ENCODE measurements around the gene SLC5A9.

Gene SLC5A9

DNA sequence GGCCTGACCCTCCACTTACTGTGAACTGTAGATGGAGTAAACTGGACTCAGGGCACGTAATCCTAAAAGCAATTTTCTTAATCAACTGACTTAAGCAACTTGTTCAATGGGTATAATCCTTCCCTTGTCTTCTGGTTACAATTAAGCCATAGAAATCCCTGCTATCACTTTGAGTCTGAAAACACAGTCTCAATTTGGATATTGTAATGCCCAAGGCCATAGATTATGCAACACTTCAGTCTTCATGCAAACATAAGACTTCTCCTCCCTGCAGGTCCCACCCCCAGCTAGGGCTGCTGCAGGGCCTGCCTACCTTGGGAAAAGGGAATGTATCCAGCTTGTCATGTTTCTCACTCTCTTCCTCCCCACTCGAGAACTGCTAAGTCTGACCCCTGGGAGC, 6.2 kb upstream of the SLC5A9 start:
- Mint-ChIP-seq H3K36me3 (ENCODE audit: insufficient read depth) (no peaks in the 10 kb centered on the region), H3K27me3 (peaks cover 31% of the 10 kb centered on the region), H3K4me3 (no peak overlapping the region), H3K27ac (ENCODE audit: low read depth) (no peak overlapping the region), H3K9me3 (no peaks in the 10 kb centered on the region), H3K4me1 (no peaks in the 10 kb centered on the region)
- ATAC-seq (replicated peaks; ENCODE audit: extremely low read depth, poor library complexity, severe bottlenecking) (no peak), DNase-seq (ENCODE audit: low spot score in 2 of 2) (no peak)

DNA sequence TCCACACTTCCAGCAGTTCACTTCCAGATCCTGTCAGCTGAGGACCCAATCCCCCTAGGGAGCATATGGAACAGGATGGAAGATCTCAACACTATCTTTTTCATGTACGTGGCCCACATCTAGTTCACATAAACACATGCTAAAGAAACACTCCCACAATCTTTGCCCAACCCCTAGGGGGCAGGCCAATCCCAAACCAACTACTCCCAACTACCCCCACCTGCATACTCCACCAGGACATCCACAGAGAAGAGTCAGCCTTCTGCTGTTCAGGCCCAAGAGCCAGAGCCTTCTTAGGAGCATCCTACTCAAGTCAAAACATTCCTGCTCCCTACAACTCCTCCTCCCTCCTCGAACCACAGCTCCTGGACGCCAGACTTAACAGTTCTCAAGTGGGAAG, 5.6 kb upstream of the SLC5A9 start:
- H3K9me3 Mint-ChIP-seq = no peaks in the 10 kb centered on the region
- no peak for ATAC-seq (replicated peaks; ENCODE audit: extremely low read depth, poor library complexity, severe bottlenecking)

DNA sequence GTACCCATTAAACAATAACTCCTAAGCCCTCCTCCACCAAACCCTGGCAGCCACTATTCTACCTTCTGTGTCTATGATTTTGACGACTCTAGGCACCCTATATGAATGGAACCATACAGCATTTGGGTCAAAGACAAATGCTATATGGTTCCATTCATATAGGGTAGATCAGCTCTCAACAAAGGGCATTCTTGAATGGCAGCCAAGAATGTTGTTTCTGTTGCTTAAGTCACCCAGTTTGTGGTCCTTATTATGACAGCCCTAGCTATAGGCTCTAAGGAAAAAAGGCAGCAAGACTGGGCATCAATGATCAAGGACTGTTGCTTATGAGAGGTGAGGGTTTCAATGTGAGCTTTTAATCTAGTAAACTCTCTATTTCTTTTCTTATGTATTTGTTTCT, 4.7 kb upstream of the SLC5A9 start:
- no peak for DNase-seq (ENCODE audit: low spot score in 2 of 2)
- Mint-ChIP-seq H3K27ac (ENCODE audit: low read depth) (no peak overlapping the region), H3K36me3 (ENCODE audit: insufficient read depth) (no peaks in the 10 kb centered on the region), H3K27me3 (peaks cover 15% of the 10 kb centered on the region), H3K4me1 (no peaks in the 10 kb centered on the region), H3K9me3 (no peaks in the 10 kb centered on the region), H3K4me3 (no peak overlapping the region)
- no peak for ATAC-seq (replicated peaks; ENCODE audit: extremely low read depth, poor library complexity, severe bottlenecking)

More for the DNA sequence above, 5.6 kb upstream of the SLC5A9 start:
- Mint-ChIP-seq H3K27me3 (peaks cover 24% of the 10 kb centered on the region), H3K4me1 (no peaks in the 10 kb centered on the region), H3K36me3 (ENCODE audit: insufficient read depth) (no peaks in the 10 kb centered on the region), H3K27ac (ENCODE audit: low read depth) (no peak overlapping the region), H3K4me3 (no peak overlapping the region)
- no peak for DNase-seq (ENCODE audit: low spot score in 2 of 2)

DNA sequence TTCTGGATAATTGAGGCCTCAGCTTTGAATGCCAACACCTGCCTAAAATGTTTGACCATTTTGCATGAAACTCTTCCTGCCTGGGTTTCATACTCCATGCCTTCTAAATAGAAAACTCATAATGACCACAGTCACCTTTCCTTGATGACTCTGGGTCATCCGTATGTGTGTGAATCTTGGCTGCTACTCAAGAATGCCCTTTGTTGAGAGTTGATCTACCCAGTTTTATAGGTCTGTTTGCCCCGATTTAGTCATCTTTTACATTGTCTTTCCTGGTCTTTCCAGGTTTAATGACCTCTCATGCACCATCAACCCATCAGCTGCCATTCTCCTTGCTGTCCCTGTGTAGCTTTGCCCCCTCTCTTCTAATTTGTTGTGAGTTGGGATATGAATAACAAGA, 2.7 kb upstream of the SLC5A9 start:
- no peaks in the 10 kb centered on the region for H3K9me3 Mint-ChIP-seq
- H3K4me1 Mint-ChIP-seq = no peaks in the 10 kb centered on the region
- H3K27me3 Mint-ChIP-seq = no peaks in the 10 kb centered on the region
- no peak overlapping the region for H3K4me3 Mint-ChIP-seq
- DNase-seq (ENCODE audit: low spot score in 2 of 2) = no peak
- ATAC-seq (replicated peaks; ENCODE audit: extremely low read depth, poor library complexity, severe bottlenecking) = no peak
- H3K36me3 Mint-ChIP-seq (ENCODE audit: insufficient read depth) = peaks cover 2% of the 10 kb centered on the region
- no peak overlapping the region for H3K27ac Mint-ChIP-seq (ENCODE audit: low read depth)

DNA sequence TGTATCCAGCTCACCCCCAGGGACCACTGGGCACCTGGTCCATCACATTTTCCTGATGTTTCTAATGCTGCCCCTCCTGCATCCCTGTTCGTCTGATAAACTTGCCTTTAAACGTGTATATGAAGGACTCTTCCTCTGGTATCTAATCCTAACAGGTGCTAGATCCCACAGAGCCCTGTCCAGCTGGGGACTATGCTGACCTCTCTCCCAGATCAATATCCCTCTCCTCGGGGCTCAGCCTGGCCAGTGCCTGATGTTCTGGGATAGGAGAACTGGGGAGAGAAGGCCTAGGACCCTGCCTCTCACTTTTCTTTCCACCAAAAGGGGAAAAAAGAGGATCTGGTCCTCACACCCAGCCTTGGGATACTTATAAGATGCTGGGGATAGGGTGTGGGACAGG, 1.4 kb upstream of the SLC5A9 start:
- Mint-ChIP-seq H3K36me3 (ENCODE audit: insufficient read depth) (peaks cover 2% of the 10 kb centered on the region), H3K9me3 (no peaks in the 10 kb centered on the region), H3K27ac (ENCODE audit: low read depth) (no peak overlapping the region), H3K4me1 (peaks cover 6% of the 10 kb centered on the region), H3K27me3 (no peaks in the 10 kb centered on the region), H3K4me3 (no peak overlapping the region)
- DNase-seq (ENCODE audit: low spot score in 2 of 2) (no peak), ATAC-seq (replicated peaks; ENCODE audit: extremely low read depth, poor library complexity, severe bottlenecking) (no peak)

DNA sequence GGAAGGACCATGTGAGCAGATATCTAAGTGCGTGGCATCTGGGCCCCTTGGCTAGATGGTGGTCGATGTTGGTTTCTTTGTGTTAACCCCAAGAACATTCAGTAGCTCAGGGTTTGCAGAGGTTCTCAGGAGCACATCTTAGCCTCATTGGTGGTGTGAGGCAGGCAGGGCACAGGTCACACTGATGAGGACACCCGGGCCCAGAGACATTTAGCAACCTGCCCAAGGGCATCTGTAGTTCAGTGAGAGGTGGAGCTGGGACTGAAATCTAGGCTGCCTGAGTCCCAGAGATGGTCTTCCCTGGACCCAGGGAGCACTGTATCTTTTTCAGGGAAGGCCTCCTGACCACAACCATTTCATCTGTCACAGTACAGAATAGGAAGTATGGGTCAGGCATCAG, 859 bp upstream of the SLC5A9 start:
- no peak overlapping the region for H3K27ac Mint-ChIP-seq (ENCODE audit: low read depth)
- no peak for DNase-seq (ENCODE audit: low spot score in 2 of 2)
- peaks cover 2% of the 10 kb centered on the region for H3K36me3 Mint-ChIP-seq (ENCODE audit: insufficient read depth)
- no peaks in the 10 kb centered on the region for H3K27me3 Mint-ChIP-seq
- no peaks in the 10 kb centered on the region for H3K9me3 Mint-ChIP-seq
- ATAC-seq (replicated peaks; ENCODE audit: extremely low read depth, poor library complexity, severe bottlenecking) = no peak
- H3K4me1 Mint-ChIP-seq = peaks cover 6% of the 10 kb centered on the region
- H3K4me3 Mint-ChIP-seq = no peak overlapping the region

DNA sequence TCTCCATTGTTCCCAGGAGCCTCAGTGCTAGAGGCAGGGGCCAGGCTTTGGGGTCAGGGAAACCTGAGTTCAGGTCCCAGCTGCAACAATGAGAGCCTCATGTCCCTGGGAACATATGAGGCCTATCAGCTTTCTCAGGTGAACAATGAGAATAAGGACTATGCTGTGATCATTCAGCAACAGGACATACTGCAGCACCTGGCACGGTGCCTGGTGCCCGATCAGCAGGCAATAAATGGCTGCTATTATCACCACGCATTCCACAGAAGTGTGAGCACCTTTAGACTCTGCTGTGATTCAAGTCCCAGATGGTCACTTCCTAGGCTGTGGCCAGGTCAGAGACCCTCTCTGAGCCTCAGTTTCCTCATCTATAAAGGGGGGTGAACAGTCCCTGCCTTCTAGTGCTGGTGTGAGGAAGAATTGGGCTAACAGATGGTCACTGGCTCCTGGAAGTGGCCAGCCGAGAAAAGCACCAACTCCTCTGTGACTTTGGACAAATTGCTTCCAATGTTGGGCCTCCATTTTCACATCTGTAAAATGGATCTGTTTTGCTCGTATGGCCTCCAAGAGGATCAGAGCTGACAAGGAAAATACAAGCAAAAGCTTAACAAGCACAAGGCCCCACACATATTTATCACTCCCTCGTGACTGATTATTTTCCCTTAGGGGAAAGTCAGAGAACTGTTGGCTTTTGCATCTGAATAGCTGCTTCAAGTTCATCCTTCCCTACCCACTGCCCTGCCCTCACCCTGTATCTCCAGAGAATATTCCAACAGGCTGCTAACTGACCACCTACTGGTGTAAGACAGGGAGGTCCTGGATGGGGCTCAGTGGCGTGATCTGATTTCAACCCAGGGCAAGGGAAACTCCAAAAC, 1.1 kb downstream of the SLC5A9 start:
- no peaks in the 10 kb centered on the region for H3K27me3 Mint-ChIP-seq
- no peaks in the 10 kb centered on the region for H3K9me3 Mint-ChIP-seq
- H3K36me3 Mint-ChIP-seq (ENCODE audit: insufficient read depth) = peaks cover 2% of the 10 kb centered on the region
- H3K27ac Mint-ChIP-seq (ENCODE audit: low read depth) = no peak overlapping the region
- DNase-seq (ENCODE audit: low spot score in 2 of 2) = no peak
- H3K4me3 Mint-ChIP-seq = no peak overlapping the region
- H3K4me1 Mint-ChIP-seq = peaks cover 6% of the 10 kb centered on the region
- no peak for ATAC-seq (replicated peaks; ENCODE audit: extremely low read depth, poor library complexity, severe bottlenecking)

DNA sequence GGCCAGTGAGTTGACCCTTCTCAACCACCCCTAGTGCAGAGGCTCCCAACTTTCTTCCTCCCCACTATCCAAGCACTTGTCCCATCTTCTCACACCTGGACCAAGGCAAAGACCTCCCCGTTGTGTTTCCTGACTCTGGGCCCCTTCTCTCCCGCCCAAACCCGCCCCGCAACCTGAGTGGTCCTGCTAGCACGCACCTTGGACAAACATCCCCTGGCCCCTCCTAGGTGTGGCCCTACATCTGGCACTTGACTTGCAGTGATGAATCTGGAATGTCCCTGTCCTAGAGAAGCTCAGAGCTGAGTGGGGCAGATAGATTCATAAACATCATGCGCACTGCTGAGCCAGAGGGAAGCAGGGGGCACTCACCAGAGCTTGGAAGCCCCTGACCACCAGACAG, 2.3 kb downstream of the SLC5A9 start:
- no peaks in the 10 kb centered on the region for H3K27me3 Mint-ChIP-seq
- no peak overlapping the region for H3K27ac Mint-ChIP-seq (ENCODE audit: low read depth)
- DNase-seq (ENCODE audit: low spot score in 2 of 2) = no peak
- ATAC-seq (replicated peaks; ENCODE audit: extremely low read depth, poor library complexity, severe bottlenecking) = no peak
- peaks cover 6% of the 10 kb centered on the region for H3K4me1 Mint-ChIP-seq
- no peaks in the 10 kb centered on the region for H3K9me3 Mint-ChIP-seq
- no peak overlapping the region for H3K4me3 Mint-ChIP-seq
- peaks cover 2% of the 10 kb centered on the region for H3K36me3 Mint-ChIP-seq (ENCODE audit: insufficient read depth)

DNA sequence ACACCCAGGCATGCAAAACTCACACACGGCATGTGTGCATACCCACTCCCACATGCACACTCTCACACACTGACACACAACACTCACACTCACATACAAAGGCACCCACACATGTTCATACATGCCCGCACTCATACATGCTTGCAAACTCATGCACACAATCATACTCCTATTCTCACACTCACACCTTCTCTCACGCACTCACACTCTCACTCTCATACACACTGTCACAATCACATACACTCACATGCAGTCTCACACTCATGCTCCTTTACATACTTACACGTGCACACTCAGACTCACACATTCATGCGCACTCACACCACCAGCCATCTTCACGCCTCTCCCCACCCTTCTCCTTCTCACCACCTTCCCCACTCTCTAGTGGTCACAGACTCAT, 3.1 kb downstream of the SLC5A9 start:
- H3K9me3 Mint-ChIP-seq = no peaks in the 10 kb centered on the region
- H3K27ac Mint-ChIP-seq (ENCODE audit: low read depth) = no peak overlapping the region
- DNase-seq (ENCODE audit: low spot score in 2 of 2) (no peak), ATAC-seq (replicated peaks; ENCODE audit: extremely low read depth, poor library complexity, severe bottlenecking) (no peak)
- no peaks in the 10 kb centered on the region for H3K27me3 Mint-ChIP-seq
- H3K36me3 Mint-ChIP-seq (ENCODE audit: insufficient read depth) = peaks cover 2% of the 10 kb centered on the region
- H3K4me3 Mint-ChIP-seq = no peak overlapping the region
- peaks cover 6% of the 10 kb centered on the region for H3K4me1 Mint-ChIP-seq

DNA sequence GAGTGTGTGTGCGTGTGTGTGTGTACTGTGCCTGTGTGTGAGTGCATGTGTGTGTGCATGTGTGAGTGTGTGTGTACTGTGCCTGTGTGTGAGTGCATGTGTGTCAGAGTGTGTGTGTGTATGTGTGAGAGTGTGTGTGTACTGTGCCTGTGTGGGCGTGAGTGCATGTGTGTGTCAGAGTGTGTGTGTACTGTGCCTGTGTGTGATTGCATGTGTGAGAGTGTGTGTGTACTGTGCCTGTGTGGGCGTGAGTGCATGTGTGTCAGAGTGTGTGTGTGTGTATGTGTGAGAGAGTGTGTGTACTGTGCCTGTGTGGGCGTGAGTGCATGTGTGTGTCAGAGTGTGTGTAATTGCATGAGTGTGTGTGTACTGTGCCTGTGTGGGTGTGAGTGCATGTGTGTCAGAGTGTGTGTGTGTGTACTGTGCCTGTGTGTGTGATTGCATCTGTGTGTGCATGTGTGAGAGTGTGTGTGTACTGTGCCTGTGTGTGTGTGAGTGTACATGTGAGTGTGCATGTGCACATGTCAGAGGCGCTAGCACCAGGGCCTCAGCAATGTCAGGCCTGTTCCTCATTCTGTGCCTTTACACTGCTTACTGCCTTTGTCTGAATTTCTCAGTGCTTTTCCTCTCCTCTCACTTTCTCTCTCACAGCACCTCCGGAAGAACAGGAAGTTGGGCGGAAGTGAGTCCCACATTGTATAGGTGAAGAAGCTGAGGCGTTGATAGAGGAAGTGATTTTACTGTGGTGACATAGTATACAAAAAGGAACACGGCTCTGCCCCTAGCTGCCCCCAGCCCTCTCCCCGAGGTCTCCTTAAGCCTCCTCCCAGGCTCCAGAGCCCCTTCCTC, 4.9 kb downstream of the SLC5A9 start:
- ATAC-seq (replicated peaks; ENCODE audit: extremely low read depth, poor library complexity, severe bottlenecking) = peak; percentile 64
- no peak overlapping the region for H3K27ac Mint-ChIP-seq (ENCODE audit: low read depth)
- no peaks in the 10 kb centered on the region for H3K27me3 Mint-ChIP-seq
- no peak overlapping the region for H3K4me3 Mint-ChIP-seq
- H3K4me1 Mint-ChIP-seq = peaks cover 6% of the 10 kb centered on the region
- DNase-seq (ENCODE audit: low spot score in 2 of 2) = no peak
- H3K36me3 Mint-ChIP-seq (ENCODE audit: insufficient read depth) = peaks cover 2% of the 10 kb centered on the region
- H3K9me3 Mint-ChIP-seq = no peaks in the 10 kb centered on the region

DNA sequence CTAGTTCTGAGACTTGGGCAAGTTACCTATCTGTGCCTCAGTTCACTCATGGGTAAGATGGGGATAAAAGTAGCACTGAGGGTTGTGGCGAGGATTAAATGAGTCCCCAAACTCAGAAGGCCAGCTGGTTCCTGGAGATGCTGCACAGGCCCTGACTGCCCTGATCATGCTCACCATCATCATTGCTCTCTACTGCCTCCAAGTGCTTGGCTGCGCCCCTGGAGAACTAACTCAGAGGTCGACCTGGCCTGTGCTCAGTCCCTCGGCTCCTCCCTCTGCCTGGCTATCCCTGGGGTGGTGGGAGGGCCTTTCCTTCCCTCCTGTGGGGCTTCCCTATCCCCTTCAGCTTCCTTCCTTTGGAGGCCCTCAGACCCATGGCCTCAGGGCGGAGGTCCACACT, 5.6 kb downstream of the SLC5A9 start:
- no peaks in the 10 kb centered on the region for H3K36me3 Mint-ChIP-seq (ENCODE audit: insufficient read depth)

DNA sequence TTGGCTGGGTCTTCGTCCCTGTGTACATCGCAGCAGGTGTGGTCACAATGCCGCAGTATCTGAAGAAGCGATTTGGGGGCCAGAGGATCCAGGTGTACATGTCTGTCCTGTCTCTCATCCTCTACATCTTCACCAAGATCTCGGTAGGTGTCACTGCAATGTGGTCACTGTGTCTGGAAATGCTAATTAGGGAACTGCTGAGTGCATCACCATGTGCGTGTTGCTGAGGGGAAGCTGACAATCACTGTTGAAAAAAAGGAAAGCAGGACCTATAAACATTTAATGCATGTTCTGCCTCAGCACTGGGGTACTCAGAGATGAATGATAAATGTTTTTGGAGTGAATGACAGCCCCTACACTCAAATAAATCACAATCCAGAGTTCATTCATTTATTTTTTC, 6.8 kb downstream of the SLC5A9 start:
- H3K36me3 Mint-ChIP-seq (ENCODE audit: insufficient read depth) = no peaks in the 10 kb centered on the region
- no peak for DNase-seq (ENCODE audit: low spot score in 2 of 2)
- no peak overlapping the region for H3K4me3 Mint-ChIP-seq
- H3K9me3 Mint-ChIP-seq = no peaks in the 10 kb centered on the region
- H3K27me3 Mint-ChIP-seq = no peaks in the 10 kb centered on the region
- peaks cover 6% of the 10 kb centered on the region for H3K4me1 Mint-ChIP-seq
- ATAC-seq (replicated peaks; ENCODE audit: extremely low read depth, poor library complexity, severe bottlenecking) = no peak
- no peak overlapping the region for H3K27ac Mint-ChIP-seq (ENCODE audit: low read depth)

More for the DNA sequence above, 5.6 kb downstream of the SLC5A9 start:
- Mint-ChIP-seq H3K4me1 (peaks cover 6% of the 10 kb centered on the region), H3K4me3 (no peak overlapping the region), H3K27me3 (no peaks in the 10 kb centered on the region), H3K27ac (ENCODE audit: low read depth) (no peak overlapping the region), H3K9me3 (no peaks in the 10 kb centered on the region)
- DNase-seq (ENCODE audit: low spot score in 2 of 2) (no peak), ATAC-seq (replicated peaks; ENCODE audit: extremely low read depth, poor library complexity, severe bottlenecking) (no peak)

DNA sequence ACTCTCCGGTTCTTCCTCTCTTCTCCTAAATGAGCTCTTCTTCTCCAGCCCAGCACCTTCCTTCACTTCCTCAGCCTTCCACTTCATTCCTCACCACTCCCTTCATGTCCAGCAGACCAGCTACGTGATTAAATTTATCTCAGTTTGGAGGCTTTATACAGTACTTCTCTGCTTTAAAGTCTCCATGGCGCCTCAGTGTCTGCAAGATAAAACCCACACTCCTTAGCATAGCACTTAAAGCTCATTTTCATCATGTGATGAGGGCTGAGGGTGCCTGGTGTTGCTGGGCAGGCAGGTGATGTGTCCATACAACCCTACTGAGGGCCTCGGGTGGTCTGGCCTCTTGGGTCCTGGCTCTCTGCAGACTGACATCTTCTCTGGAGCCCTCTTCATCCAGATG, 7.7 kb downstream of the SLC5A9 start:
- H3K9me3 Mint-ChIP-seq = no peaks in the 10 kb centered on the region
- no peak overlapping the region for H3K4me3 Mint-ChIP-seq
- DNase-seq (ENCODE audit: low spot score in 2 of 2) (no peak), ATAC-seq (replicated peaks; ENCODE audit: extremely low read depth, poor library complexity, severe bottlenecking) (no peak)
- H3K27me3 Mint-ChIP-seq = no peaks in the 10 kb centered on the region
- H3K27ac Mint-ChIP-seq (ENCODE audit: low read depth) = peak overlapping the region; percentile 9
- peaks cover 6% of the 10 kb centered on the region for H3K4me1 Mint-ChIP-seq
- H3K36me3 Mint-ChIP-seq (ENCODE audit: insufficient read depth) = no peaks in the 10 kb centered on the region
